MM.1S (cell line): ENCODE data around the gene CACNG4.

ENCODE experiments used
- DNase-seq: peaks from one replicate; pipeline ENCODE4 v3.0.0-alpha.2; 2015
- H2AFZ ChIP-seq: fragments of 300-600 bp; sonication (generic); 2 replicates; pipeline ENCODE4 v1.6.0; 2016; ENCODE audit warnings: antibody characterized with exemption, low read length
- H3F3A ChIP-seq: fragments of 300-600 bp; sonication (generic); 2 replicates; pipeline ENCODE4 v1.6.1; 2016; ENCODE audit warnings: mild to moderate bottlenecking, antibody characterized with exemption, low read length, moderate library complexity, mixed read lengths; ENCODE audit not compliant: insufficient read depth
- H3K27ac ChIP-seq: fragments of 300-600 bp; sonication (generic); 2 replicates; pipeline ENCODE4 v1.5.1; 2016; ENCODE audit warnings: mild to moderate bottlenecking, low read length
- H3K27me3 ChIP-seq: fragments of 300-600 bp; sonication (generic); replicated peaks from 2 replicates; pipeline ENCODE4 v1.6.0; 2016; ENCODE audit warnings: low read length; ENCODE audit not compliant: insufficient read depth
- H3K36me3 ChIP-seq: fragments of 300-600 bp; sonication (generic); replicated peaks from 2 replicates; pipeline ENCODE4 v1.6.1; 2016; ENCODE audit warnings: mild to moderate bottlenecking, low read length, mixed read lengths; ENCODE audit not compliant: insufficient read depth
- H3K4me1 ChIP-seq: fragments of 300-600 bp; sonication (generic); 2 replicates; pipeline ENCODE4 v1.6.1; 2016; ENCODE audit warnings: low read length, mixed read lengths
- H3K4me2 ChIP-seq: fragments of 300-600 bp; sonication (generic); 2 replicates; pipeline ENCODE4 v1.6.0; 2016; ENCODE audit warnings: low read depth, low read length
- H3K4me3 ChIP-seq: fragments of 300-600 bp; sonication (generic); 2 replicates; pipeline ENCODE4 v1.5.1; 2016; ENCODE audit warnings: low read length, mixed read lengths
- H3K79me2 ChIP-seq: fragments of 300-600 bp; sonication (generic); 2 replicates; pipeline ENCODE4 v1.6.1; 2016; ENCODE audit warnings: mixed run types, low read length, mixed read lengths
- H3K9ac ChIP-seq: fragments of 300-600 bp; sonication (generic); 2 replicates; pipeline ENCODE4 v1.6.1; 2016; ENCODE audit warnings: low read length, mixed read lengths
- H3K9me2 ChIP-seq: fragments of 300-600 bp; sonication (generic); replicated peaks from 2 replicates; pipeline ENCODE4 v1.6.1; 2016; ENCODE audit warnings: mild to moderate bottlenecking, low read length, mixed read lengths; ENCODE audit not compliant: insufficient read depth
- H3K9me3 ChIP-seq: fragments of 300-600 bp; sonication (generic); replicated peaks from 2 replicates; pipeline ENCODE4 v1.6.1; 2016; ENCODE audit warnings: mild to moderate bottlenecking, low read length, mixed read lengths; ENCODE audit not compliant: insufficient read depth
- H4K20me1 ChIP-seq: fragments of 300-600 bp; sonication (generic); 2 replicates; pipeline ENCODE4 v1.6.1; 2016; ENCODE audit warnings: mild to moderate bottlenecking, low read length, moderate library complexity, mixed read lengths; ENCODE audit not compliant: insufficient read depth
- EZH2 ChIP-seq: fragments of 300-600 bp; sonication (generic); optimal IDR thresholded peaks from 2 replicates; pipeline ENCODE3; 2017; ENCODE audit warnings: low read depth, mild to moderate bottlenecking, antibody characterized with exemption, low read length, mixed read lengths
- EZH2phosphoT487 ChIP-seq: fragments of 300-600 bp; sonication (generic); IDR thresholded peaks from 2 replicates; pipeline ENCODE4 v1.6.1; 2018; ENCODE audit warnings: antibody characterized with exemption, low read length
- TF ChIP-seq, protein P1 (sequence below): fragments of 300-600 bp; sonication (generic); IDR thresholded peaks from 2 replicates; pipeline ENCODE4 v1.5.1; 2016; ENCODE audit warnings: antibody characterized with exemption, low read length, mixed read lengths

CACNG4 gene

DNA sequence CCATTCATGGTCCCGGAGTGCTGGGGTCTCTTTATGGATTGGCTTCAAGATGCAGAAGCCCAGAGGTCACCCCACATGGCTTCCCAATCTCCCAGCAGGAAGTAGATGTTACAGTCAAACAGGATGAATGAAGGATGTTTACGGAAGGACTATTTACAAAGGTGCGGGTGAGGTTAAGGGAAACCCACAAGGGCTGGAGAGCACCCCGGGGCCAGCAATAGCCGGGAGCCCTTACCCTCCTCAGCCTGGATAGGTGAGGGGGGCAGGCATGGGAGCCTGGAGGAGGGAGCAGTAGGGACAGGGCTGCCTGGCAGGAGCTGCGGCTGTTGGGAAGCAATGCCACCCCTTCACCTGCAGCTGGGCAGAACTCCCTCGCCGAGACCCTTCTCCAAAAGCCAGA, 55.3 kb downstream of the CACNG4 start:
- Histone ChIP-seq H3K79me2 (no peaks in the 10 kb centered on the region), H3K4me1 (no peaks in the 10 kb centered on the region), H2AFZ (no peak overlapping the region), H3K36me3 (no peaks in the 10 kb centered on the region), H3K4me3 (no peak overlapping the region), H3K4me2 (no peak overlapping the region), H3K9me2 (no peaks in the 10 kb centered on the region), H3F3A (no peaks in the 10 kb centered on the region), H3K9me3 (no peaks in the 10 kb centered on the region), H4K20me1 (no peaks in the 10 kb centered on the region), H3K9ac (no peak overlapping the region), H3K27ac (no peak overlapping the region), H3K27me3 (peaks cover 28% of the 10 kb centered on the region; the same call in 1 of the 2 replicates)
- DNase-seq: no peak
- TF ChIP-seq EZH2phosphoT487 (no peak), EZH2 (no peak)
- TF ChIP-seq, protein P1, sequence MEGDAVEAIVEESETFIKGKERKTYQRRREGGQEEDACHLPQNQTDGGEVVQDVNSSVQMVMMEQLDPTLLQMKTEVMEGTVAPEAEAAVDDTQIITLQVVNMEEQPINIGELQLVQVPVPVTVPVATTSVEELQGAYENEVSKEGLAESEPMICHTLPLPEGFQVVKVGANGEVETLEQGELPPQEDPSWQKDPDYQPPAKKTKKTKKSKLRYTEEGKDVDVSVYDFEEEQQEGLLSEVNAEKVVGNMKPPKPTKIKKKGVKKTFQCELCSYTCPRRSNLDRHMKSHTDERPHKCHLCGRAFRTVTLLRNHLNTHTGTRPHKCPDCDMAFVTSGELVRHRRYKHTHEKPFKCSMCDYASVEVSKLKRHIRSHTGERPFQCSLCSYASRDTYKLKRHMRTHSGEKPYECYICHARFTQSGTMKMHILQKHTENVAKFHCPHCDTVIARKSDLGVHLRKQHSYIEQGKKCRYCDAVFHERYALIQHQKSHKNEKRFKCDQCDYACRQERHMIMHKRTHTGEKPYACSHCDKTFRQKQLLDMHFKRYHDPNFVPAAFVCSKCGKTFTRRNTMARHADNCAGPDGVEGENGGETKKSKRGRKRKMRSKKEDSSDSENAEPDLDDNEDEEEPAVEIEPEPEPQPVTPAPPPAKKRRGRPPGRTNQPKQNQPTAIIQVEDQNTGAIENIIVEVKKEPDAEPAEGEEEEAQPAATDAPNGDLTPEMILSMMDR: no peak

DNA sequence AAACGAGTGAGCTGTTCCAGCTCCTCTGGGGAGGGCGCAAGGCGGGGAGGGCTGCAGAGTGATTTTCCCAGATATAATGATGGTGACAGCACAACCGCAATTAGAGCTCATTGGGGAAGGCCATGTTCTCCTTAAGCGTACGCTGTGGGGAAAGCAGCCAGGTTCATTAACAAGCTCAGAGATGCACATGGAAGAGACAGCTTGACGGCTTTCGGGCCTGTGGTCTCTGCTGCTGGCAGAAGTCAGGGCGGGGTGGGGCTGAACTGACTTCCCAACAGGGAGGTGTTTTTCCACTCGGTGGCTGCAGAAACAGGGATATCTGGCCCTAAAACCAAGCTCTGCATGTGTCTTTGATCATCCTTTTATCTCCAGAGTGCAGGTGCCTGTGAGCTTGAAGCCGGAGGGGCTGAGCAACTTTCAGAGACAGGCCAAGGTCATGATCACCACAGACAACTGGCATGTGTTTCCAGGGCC, 55.8 kb downstream of the CACNG4 start:
- no peak overlapping the region for H3K27ac ChIP-seq

DNA sequence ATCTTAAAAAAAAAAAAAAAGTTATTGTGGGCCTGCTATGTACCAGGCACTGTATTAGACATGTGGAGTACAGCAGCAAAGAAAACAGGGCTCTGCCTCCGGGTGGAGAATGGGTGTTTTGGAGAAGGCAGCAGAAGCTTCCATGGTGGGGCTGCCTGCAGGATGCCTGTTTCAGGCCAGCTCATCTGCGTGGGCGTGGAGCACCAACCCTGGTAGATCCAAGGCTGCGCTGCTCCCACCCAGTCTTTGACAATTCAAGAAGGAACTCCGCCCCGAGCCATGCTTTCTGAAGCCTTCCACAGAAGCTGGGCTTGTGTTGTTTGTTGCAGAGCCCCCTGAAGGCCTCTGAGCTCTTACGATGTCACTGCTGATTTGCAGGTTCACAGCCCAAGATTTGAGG, 56.7 kb downstream of the CACNG4 start:
- DNase-seq: no peak
- Histone ChIP-seq H4K20me1 (no peaks in the 10 kb centered on the region), H3K79me2 (no peaks in the 10 kb centered on the region), H3F3A (no peaks in the 10 kb centered on the region), H3K36me3 (no peaks in the 10 kb centered on the region), H3K9me3 (no peaks in the 10 kb centered on the region), H3K9ac (no peak overlapping the region), H3K27me3 (peaks cover 28% of the 10 kb centered on the region; the same call in 1 of the 2 replicates), H3K4me3 (no peak overlapping the region), H3K9me2 (no peaks in the 10 kb centered on the region), H3K27ac (no peak overlapping the region), H3K4me2 (no peak overlapping the region), H2AFZ (no peak overlapping the region), H3K4me1 (no peaks in the 10 kb centered on the region)
- TF ChIP-seq EZH2phosphoT487 (no peak), EZH2 (no peak)
- TF ChIP-seq, protein P1: no peak

More for the DNA sequence above, 55.8 kb downstream of the CACNG4 start:
- Histone ChIP-seq H3K9ac (no peak overlapping the region), H4K20me1 (no peaks in the 10 kb centered on the region), H3K4me3 (no peak overlapping the region), H3K79me2 (no peaks in the 10 kb centered on the region), H3K9me3 (no peaks in the 10 kb centered on the region), H3F3A (no peaks in the 10 kb centered on the region), H3K36me3 (no peaks in the 10 kb centered on the region), H3K4me1 (no peaks in the 10 kb centered on the region), H3K27me3 (peaks cover 28% of the 10 kb centered on the region; the same call in 1 of the 2 replicates), H2AFZ (no peak overlapping the region), H3K9me2 (no peaks in the 10 kb centered on the region), H3K4me2 (no peak overlapping the region)
- TF ChIP-seq EZH2 (no peak), EZH2phosphoT487 (no peak)
- TF ChIP-seq, protein P1: no peak
- DNase-seq: no peak
